T-helper 1 cell treated with Interleukin-12 subunit alpha and Interleukin-12 subunit beta and Interleukin-4 antibody, amounts not matched to agents 30 μg/mL and 1 μg/mL, for 36 hours (primary cell): ENCODE results near the gene SNX4.
"Not testable (repeated sequence)": the region's sequence is repeated elsewhere in the genome, so short reads cannot be mapped to it uniquely, and the experiment has no call there.

Source experiments
- H3K27ac Mint-ChIP-seq: one replicate; pipeline ENCODE4 v1.8.0; 2021; ENCODE audit warnings: mild to moderate bottlenecking, mixed read lengths
- H3K27me3 Mint-ChIP-seq: one replicate; pipeline ENCODE4 v1.8.0; 2021; ENCODE audit warnings: low read depth, mixed read lengths
- H3K36me3 Mint-ChIP-seq: one replicate; pipeline ENCODE4 v1.8.0; 2021; ENCODE audit warnings: low read depth, mixed read lengths
- H3K4me1 Mint-ChIP-seq: one replicate; pipeline ENCODE4 v1.8.0; 2021; ENCODE audit warnings: low read depth, mixed read lengths
- H3K4me3 Mint-ChIP-seq: one replicate; pipeline ENCODE4 v1.8.0; 2021; ENCODE audit warnings: mild to moderate bottlenecking, moderate library complexity, mixed read lengths
- H3K9me3 Mint-ChIP-seq: one replicate; pipeline ENCODE4 v1.8.0; 2021; ENCODE audit warnings: mixed read lengths

Gene SNX4

DNA sequence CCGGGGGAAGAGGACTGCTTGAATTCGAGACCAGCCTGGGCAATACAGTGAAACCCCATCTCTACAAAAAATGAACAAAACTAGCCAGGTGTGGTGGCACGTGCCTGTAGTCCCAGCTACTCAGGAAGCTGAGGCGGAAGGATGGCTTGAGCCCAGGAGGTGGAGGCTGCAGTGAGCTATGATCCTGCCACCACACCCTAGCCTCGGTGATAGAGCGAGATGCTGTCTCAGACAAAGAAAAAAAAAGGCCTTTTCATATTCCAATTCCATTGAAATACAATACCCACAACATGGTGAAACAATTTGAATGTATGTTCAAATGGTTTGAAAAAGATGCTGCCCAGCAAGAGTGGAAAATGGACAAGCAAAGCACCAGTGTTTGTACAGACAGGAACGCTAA is 83.1 kb downstream of the SNX4 start:
- Mint-ChIP-seq H3K4me3 (no peak overlapping the region), H3K36me3 (no peaks in the 10 kb centered on the region)

DNA sequence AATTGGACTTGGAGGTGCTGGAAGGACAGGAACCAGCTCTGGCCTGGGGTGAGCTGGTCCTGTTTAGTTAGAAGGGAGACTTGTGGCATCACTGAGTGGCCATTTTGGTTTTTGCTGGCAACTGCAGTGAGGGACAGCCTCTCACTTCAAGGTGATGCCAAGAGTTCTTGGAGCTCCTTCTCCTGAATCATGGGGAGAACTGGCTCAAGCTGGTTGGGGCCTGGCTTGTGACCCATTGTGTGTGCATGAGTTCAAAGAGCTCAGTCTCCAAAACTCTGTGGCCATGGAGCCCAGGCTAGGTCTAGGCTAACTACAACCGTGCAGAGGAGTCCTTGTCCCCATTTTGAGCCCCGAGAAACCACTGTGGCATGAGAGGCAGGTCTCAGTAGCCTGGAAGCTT is 84.8 kb downstream of the SNX4 start:
- Mint-ChIP-seq H3K4me3 (no peak overlapping the region), H3K27me3 (peaks cover 16% of the 10 kb centered on the region), H3K9me3 (no peaks in the 10 kb centered on the region), H3K27ac (no peak overlapping the region), H3K4me1 (no peaks in the 10 kb centered on the region), H3K36me3 (no peaks in the 10 kb centered on the region)

More for the DNA sequence above, 83.1 kb downstream of the SNX4 start:
- Mint-ChIP-seq H3K27ac (no peak overlapping the region), H3K27me3 (peaks cover 9% of the 10 kb centered on the region), H3K4me1 (no peaks in the 10 kb centered on the region), H3K9me3 (no peaks in the 10 kb centered on the region)

GRCh38 chr3:125434582-125435011 is 85.4 kb downstream of the SNX4 start:
- H3K36me3 Mint-ChIP-seq, result no peaks in the 10 kb centered on the region
- no peaks in the 10 kb centered on the region for H3K4me1 Mint-ChIP-seq
- H3K9me3 Mint-ChIP-seq, result no peaks in the 10 kb centered on the region
- H3K27me3 Mint-ChIP-seq, result peaks cover 16% of the 10 kb centered on the region
- no peak overlapping the region for H3K27ac Mint-ChIP-seq
- no peak overlapping the region for H3K4me3 Mint-ChIP-seq

DNA sequence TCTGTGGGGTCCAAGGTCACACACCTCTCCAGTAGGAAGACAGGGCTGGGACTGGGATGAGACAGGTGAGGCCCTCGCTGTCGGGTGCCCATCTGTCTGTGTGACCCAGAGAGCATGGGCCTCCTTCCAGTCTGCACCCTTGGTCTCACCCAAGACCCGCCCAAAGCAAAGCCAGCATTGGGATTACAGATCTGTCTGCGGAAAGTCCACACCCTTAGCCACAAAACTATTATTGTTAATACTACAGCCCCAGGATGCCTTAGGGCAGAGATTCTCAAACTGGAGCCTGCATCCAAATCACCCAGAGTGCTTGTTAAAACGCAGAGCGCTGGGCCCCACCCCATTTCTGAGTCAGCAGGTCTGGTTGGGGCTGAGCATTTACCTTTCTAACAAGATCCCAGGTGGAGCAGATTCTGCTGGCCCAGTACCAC is 86.4 kb downstream of the SNX4 start:
- Mint-ChIP-seq H3K27me3 (peaks cover 14% of the 10 kb centered on the region), H3K4me1 (no peaks in the 10 kb centered on the region), H3K9me3 (no peaks in the 10 kb centered on the region), H3K36me3 (no peaks in the 10 kb centered on the region), H3K27ac (no peak overlapping the region), H3K4me3 (no peak overlapping the region)

DNA sequence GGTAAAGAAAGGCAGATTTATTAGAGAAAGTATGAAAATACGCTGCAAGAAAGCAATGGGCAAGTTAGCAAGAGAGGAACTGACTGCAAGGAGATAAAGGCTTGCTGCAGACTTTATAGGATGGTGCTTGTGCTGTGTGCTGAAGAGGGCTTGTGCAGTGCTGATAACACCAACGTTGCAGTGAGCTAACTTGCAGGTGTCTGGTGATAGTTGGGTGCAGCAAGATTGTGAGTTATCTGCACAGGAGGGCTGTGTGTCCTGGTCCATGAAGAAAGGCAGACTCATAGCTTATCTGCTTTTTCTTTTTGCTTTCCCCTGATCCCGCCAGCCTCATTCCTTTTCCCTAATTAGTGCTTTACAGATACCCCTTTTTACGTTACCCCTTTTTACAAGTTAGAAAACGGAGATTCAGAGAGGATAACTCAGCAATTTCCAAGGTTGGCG is 86.9 kb downstream of the SNX4 start:
- Mint-ChIP-seq H3K36me3 (no peaks in the 10 kb centered on the region), H3K9me3 (no peaks in the 10 kb centered on the region), H3K27me3 (peaks cover 12% of the 10 kb centered on the region), H3K27ac (no peak overlapping the region), H3K4me3 (no peak overlapping the region), H3K4me1 (no peaks in the 10 kb centered on the region)

- H3K4me3 Mint-ChIP-seq, result no peak overlapping the region
- peaks cover 12% of the 10 kb centered on the region for H3K27me3 Mint-ChIP-seq
- H3K4me1 Mint-ChIP-seq, result no peaks in the 10 kb centered on the region
- H3K36me3 Mint-ChIP-seq, result no peaks in the 10 kb centered on the region
- no peak overlapping the region for H3K27ac Mint-ChIP-seq
- no peaks in the 10 kb centered on the region for H3K9me3 Mint-ChIP-seq
Measured at GRCh38 chr3:125431912-125432790, 87.9 kb downstream of the SNX4 start.

GRCh38 chr3:125431391-125431790 is 88.6 kb downstream of the SNX4 start:
- Mint-ChIP-seq H3K27me3 (peaks cover 9% of the 10 kb centered on the region), H3K9me3 (no peaks in the 10 kb centered on the region), H3K4me1 (no peaks in the 10 kb centered on the region), H3K36me3 (no peaks in the 10 kb centered on the region), H3K4me3 (no peak overlapping the region), H3K27ac (no peak overlapping the region)

DNA sequence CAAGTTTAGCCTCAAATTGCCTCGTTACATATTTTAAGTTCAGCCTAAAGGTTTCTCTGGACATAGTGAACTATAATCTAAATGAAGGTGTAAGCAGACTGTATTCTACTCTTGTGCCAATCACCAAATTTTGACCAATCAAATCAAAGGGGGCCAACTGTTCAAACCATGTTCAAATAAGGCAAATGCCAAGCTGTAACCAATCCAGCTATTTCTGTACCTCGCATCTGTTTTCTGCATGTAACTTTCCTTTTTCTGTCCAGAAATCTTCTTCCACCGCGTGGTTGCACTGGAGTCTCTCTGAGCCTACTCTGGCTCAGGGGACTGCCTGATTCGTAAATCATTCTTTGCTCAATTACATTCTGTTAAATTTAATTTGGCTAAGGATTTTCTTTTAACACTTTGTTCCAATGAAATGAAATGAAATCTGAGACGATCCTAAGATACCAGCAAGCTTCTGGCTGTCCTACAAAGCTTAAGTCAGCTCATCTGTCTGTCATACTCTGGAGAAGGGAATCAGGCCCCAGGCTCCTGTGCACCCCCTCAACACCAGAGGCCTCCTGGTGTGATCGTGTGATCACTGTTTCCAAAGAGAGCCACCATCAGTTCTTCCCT is 91.7 kb downstream of the SNX4 start:
- H3K36me3 Mint-ChIP-seq, result no peaks in the 10 kb centered on the region
- H3K4me3 Mint-ChIP-seq, result no peak overlapping the region
- no peaks in the 10 kb centered on the region for H3K4me1 Mint-ChIP-seq
- H3K27me3 Mint-ChIP-seq, result peaks cover 13% of the 10 kb centered on the region
- H3K9me3 Mint-ChIP-seq, result no peaks in the 10 kb centered on the region
- no peak overlapping the region for H3K27ac Mint-ChIP-seq

DNA sequence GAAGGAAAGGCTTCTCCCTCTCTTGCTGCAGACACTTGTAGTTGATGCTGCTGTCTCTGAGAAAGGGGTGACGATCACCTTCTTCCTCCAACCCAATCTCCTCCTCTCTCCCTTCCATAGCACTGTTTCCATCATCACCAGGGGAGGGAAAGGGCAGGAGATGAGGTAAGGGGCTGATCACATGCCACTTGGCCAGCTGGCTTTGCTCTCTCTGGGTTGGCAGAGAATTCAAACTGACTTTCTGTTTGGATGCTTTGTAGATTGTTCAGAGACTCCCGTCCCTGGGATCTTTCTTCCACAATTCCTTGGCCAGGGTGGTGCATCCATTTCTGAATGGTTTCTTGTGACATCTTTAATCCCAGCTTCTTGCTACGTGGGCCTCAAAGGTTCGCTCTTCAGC is 101.7 kb downstream of the SNX4 start:
- Mint-ChIP-seq H3K27ac (no peak overlapping the region), H3K4me1 (no peaks in the 10 kb centered on the region), H3K4me3 (no peak overlapping the region), H3K9me3 (peaks cover 9% of the 10 kb centered on the region), H3K36me3 (no peaks in the 10 kb centered on the region), H3K27me3 (peaks cover 4% of the 10 kb centered on the region)

- Mint-ChIP-seq H3K27ac (no peak overlapping the region), H3K9me3 (peaks cover 9% of the 10 kb centered on the region), H3K4me3 (no peak overlapping the region), H3K4me1 (no peaks in the 10 kb centered on the region), H3K27me3 (peaks cover 10% of the 10 kb centered on the region), H3K36me3 (no peaks in the 10 kb centered on the region)
Measured at GRCh38 chr3:125416235-125416634, 103.8 kb downstream of the SNX4 start.

DNA sequence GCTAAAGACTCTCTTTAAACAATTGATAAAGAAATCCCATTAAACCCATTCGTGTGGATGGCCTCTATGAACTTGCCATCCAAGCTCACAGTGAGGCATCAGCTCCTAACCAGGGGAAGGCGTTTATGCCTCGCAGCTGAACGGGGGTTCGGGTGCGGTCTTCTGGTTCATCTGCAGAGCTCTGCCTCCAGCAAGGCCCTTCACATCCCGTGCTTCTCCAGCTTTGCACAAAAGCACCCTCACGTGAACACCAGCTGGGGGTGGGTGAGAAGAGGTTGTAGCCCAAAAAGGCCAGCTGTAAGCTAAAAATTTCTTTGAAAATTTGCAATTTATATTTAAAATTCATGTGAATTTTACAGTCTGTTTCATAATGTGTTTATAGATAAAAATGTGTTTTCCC is 105.3 kb downstream of the SNX4 start:
- Mint-ChIP-seq H3K27ac (no peak overlapping the region), H3K36me3 (no peaks in the 10 kb centered on the region), H3K27me3 (peaks cover 21% of the 10 kb centered on the region), H3K4me3 (no peak overlapping the region), H3K4me1 (no peaks in the 10 kb centered on the region), H3K9me3 (peaks cover 6% of the 10 kb centered on the region)

- Mint-ChIP-seq H3K4me3 (no peak overlapping the region), H3K27ac (no peak overlapping the region), H3K4me1 (peaks cover 2% of the 10 kb centered on the region), H3K27me3 (peaks cover 35% of the 10 kb centered on the region), H3K36me3 (no peaks in the 10 kb centered on the region), H3K9me3 (peaks cover 4% of the 10 kb centered on the region)
Measured at GRCh38 chr3:125410922-125411321, 109.1 kb downstream of the SNX4 start.

GRCh38 chr3:125406070-125406469 is 113.9 kb downstream of the SNX4 start:
- Mint-ChIP-seq H3K4me3 (no peak overlapping the region), H3K27me3 (peaks cover 27% of the 10 kb centered on the region), H3K36me3 (no peaks in the 10 kb centered on the region), H3K4me1 (peaks cover 2% of the 10 kb centered on the region), H3K27ac (no peak overlapping the region), H3K9me3 (peaks cover 14% of the 10 kb centered on the region)

DNA sequence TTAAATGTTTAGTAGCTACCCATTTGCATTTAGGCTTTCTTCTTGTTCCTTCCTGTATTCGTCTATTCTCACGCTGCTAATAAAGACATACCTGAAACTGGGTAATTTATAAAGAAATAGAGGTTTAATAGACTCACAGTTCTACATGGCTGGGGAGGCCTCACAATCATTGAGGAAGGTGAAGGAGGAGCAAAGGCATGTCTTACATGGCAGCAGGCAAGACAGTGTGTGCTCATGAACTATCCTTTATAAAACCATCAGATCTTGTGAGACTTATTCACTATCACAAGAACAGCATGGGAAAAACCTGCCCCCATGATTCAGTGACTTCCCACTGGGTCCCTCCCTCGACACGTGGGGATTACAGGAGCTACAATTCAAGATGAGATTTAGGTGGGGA is 114.5 kb downstream of the SNX4 start:
- Mint-ChIP-seq H3K9me3 (peaks cover 14% of the 10 kb centered on the region), H3K27me3 (peaks cover 30% of the 10 kb centered on the region)
- not testable (repeated sequence) for H3K4me1 Mint-ChIP-seq, H3K4me3 Mint-ChIP-seq, H3K27ac Mint-ChIP-seq, H3K36me3 Mint-ChIP-seq

- H3K36me3 Mint-ChIP-seq, result no peaks in the 10 kb centered on the region
- peaks cover 2% of the 10 kb centered on the region for H3K4me1 Mint-ChIP-seq
- peaks cover 14% of the 10 kb centered on the region for H3K9me3 Mint-ChIP-seq
- H3K27me3 Mint-ChIP-seq, result peaks cover 31% of the 10 kb centered on the region
- H3K4me3 Mint-ChIP-seq, result no peak overlapping the region
- H3K27ac Mint-ChIP-seq, result no peak overlapping the region
Measured at GRCh38 chr3:125403789-125404188, 116.2 kb downstream of the SNX4 start.
